WTC11 (cell line): Measurements from ENCODE around the gene GSTK1. TPM values are rescaled to one million over a fixed set of nuclear protein-coding genes. Genes with fewer than 3 reads are reported as not detected.

Experiments used
- ATAC-seq: fragments of 200-7000 bp; cut with Tn5 transposase; 2 replicates; pipeline ENCODE4 v1.10.0; 2021; ENCODE audit warnings: mild to moderate bottlenecking, moderate library complexity
- CTCF ChIA-PET: fragments of 300-600 bp; sonication (Branson Sonifier 250); formaldehyde crosslinking; loops from one replicate; lab custom pipeline; 2021; ENCODE audit warnings: antibody characterized with exemption; lab: Charles Lee
- POLR2A ChIA-PET: fragments of 350-600 bp; sonication (Branson Sonifier 250); formaldehyde crosslinking; loops from one replicate; lab custom pipeline; 2021; ENCODE audit warnings: antibody characterized with exemption; lab: Charles Lee
- DNase-seq: peaks from one replicate; pipeline ENCODE4 v3.0.0; 2021; ENCODE audit warnings: low spot score
- H3K27ac Mint-ChIP-seq: 2 replicates; pipeline ENCODE4 v1.8.0; 2021; ENCODE audit warnings: mixed read lengths
- H3K27me3 Mint-ChIP-seq: 2 replicates; pipeline ENCODE4 v1.8.0; 2021; ENCODE audit warnings: low read depth, mild to moderate bottlenecking, moderate library complexity, mixed read lengths
- H3K36me3 Mint-ChIP-seq: 2 replicates; pipeline ENCODE4 v1.8.0; 2021; ENCODE audit warnings: mixed read lengths
- H3K4me1 Mint-ChIP-seq: 2 replicates; pipeline ENCODE4 v1.8.0; 2022; ENCODE audit warnings: mixed read lengths
- H3K4me3 Mint-ChIP-seq: 2 replicates; pipeline ENCODE4 v1.8.0; 2021; ENCODE audit warnings: mild to moderate bottlenecking, moderate library complexity, mixed read lengths
- H3K9me3 Mint-ChIP-seq: 2 replicates; pipeline ENCODE4 v1.8.0; 2021; ENCODE audit warnings: mixed read lengths
- ATF6 ChIP-seq: sonication (generic); formaldehyde crosslinking; IDR thresholded peaks from 2 replicates; pipeline ENCODE4 v1.8.1; 2023; ENCODE audit warnings: mild to moderate bottlenecking, missing genetic modification reagents
- CREM ChIP-seq: sonication (generic); formaldehyde crosslinking; IDR thresholded peaks from 2 replicates; pipeline ENCODE4 v1.8.1; 2022; ENCODE audit warnings: mild to moderate bottlenecking, missing genetic modification reagents, moderate library complexity
- ELF4 ChIP-seq: sonication (generic); formaldehyde crosslinking; IDR thresholded peaks from 2 replicates; pipeline ENCODE4 v1.8.1; 2022; ENCODE audit warnings: low read depth, mild to moderate bottlenecking, moderate library complexity, missing genetic modification reagents
- FOXP1 ChIP-seq: sonication (generic); formaldehyde crosslinking; IDR thresholded peaks from 2 replicates; pipeline ENCODE4 v1.8.0; 2022; ENCODE audit warnings: missing genetic modification reagents, mild to moderate bottlenecking, moderate library complexity, borderline replicate concordance
- KAT7 ChIP-seq: sonication (generic); formaldehyde crosslinking; IDR thresholded peaks from 2 replicates; pipeline ENCODE4 v1.8.1; 2023; ENCODE audit warnings: missing genetic modification reagents, mild to moderate bottlenecking, borderline replicate concordance
- MYBL2 ChIP-seq: sonication (generic); formaldehyde crosslinking; IDR thresholded peaks from 2 replicates; pipeline ENCODE4 v1.8.1; 2023; ENCODE audit warnings: mild to moderate bottlenecking, moderate library complexity, missing genetic modification reagents
- PRRX2 ChIP-seq: fragments of 250-450 bp; sonication (Bioruptor Pico); IDR thresholded peaks from 2 replicates; pipeline ENCODE4 v1.8.0; 2021; ENCODE audit warnings: mild to moderate bottlenecking
- SMAD3 ChIP-seq: sonication (generic); formaldehyde crosslinking; IDR thresholded peaks from 2 replicates; pipeline ENCODE4 v1.8.0; 2022; ENCODE audit warnings: missing genetic modification reagents, mild to moderate bottlenecking, borderline replicate concordance
- SOX15 ChIP-seq: fragments of 250-450 bp; sonication (Bioruptor Pico); IDR thresholded peaks from 2 replicates; pipeline ENCODE4 v1.9.0; 2021; ENCODE audit warnings: mild to moderate bottlenecking
- USF1 ChIP-seq: sonication (generic); formaldehyde crosslinking; IDR thresholded peaks from 2 replicates; pipeline ENCODE4 v1.8.0; 2022; ENCODE audit warnings: mild to moderate bottlenecking, missing genetic modification reagents
- ZMAT4 ChIP-seq: fragments of 250-450 bp; sonication (Bioruptor Pico); IDR thresholded peaks from 2 replicates; pipeline ENCODE4 v1.9.0; 2021; ENCODE audit warnings: mild to moderate bottlenecking
- ZNF121 ChIP-seq: sonication (generic); formaldehyde crosslinking; IDR thresholded peaks from 2 replicates; pipeline ENCODE4 v1.8.0; 2023; ENCODE audit warnings: missing genetic modification reagents
- ZNF396 ChIP-seq: fragments of 250-450 bp; sonication (Bioruptor Pico); IDR thresholded peaks from 2 replicates; pipeline ENCODE4 v1.8.0; 2021; ENCODE audit warnings: mild to moderate bottlenecking, moderate library complexity, borderline replicate concordance
- ZSCAN18 ChIP-seq: fragments of 250-450 bp; sonication (Bioruptor Pico); IDR thresholded peaks from 2 replicates; pipeline ENCODE4 v2.1.2; 2022; ENCODE audit warnings: mild to moderate bottlenecking, moderate library complexity
- total RNA-seq: library from RNA; stranded (reverse); gene quantifications from 3 replicates; pipeline ENCODE4 v1.2.3, GENCODE V29; 2021
- TF ChIP-seq, protein P1 (sequence below): sonication (generic); formaldehyde crosslinking; IDR thresholded peaks from 2 replicates; pipeline ENCODE4 v1.8.0; 2022; ENCODE audit warnings: mild to moderate bottlenecking, missing genetic modification reagents
- TF ChIP-seq, protein P2 (sequence below): sonication (generic); formaldehyde crosslinking; IDR thresholded peaks from 2 replicates; pipeline ENCODE4 v1.8.1; 2023; ENCODE audit warnings: mild to moderate bottlenecking, missing genetic modification reagents, moderate library complexity

GSTK1 gene
- total RNA-seq, 1 experiment from 2014 or later, result 30.1 TPM

DNA sequence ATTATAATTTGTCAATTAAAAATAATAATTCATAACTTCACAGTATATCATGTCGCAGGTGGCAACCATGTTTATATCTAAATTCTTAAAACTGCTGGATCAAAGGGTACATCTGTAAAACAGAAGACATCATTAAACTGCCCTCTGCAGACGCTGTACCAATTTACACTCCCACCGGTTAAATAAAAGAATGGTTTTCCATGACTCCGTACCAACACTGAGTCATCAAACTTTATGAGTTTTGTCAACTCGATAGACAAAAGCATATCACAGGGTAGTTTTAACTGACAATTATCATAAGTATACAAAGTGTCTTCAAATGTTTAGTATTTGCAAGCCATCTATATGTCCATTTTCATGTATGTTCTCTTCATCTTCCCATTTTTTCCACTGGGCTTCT is 5.7 kb upstream of the GSTK1 start:
- H3K27me3 Mint-ChIP-seq, result no peaks in the 10 kb centered on the region; the same call in 1 of the 2 replicates
- H3K36me3 Mint-ChIP-seq, result no peaks in the 10 kb centered on the region
- ATAC-seq (no peak), DNase-seq (no peak)
- H3K27ac Mint-ChIP-seq, result no peak overlapping the region
- no peak overlapping the region for H3K4me3 Mint-ChIP-seq
- POLR2A ChIA-PET, result no interaction called here
- no peak for TF ChIP-seq USF1 (CRISPR knock-in tag)
- TF ChIP-seq ATF6 (CRISPR knock-in tag), result no peak
- no peak for TF ChIP-seq CREM (CRISPR knock-in tag)
- TF ChIP-seq MYBL2 (CRISPR knock-in tag), result no peak
- TF ChIP-seq, protein P1, sequence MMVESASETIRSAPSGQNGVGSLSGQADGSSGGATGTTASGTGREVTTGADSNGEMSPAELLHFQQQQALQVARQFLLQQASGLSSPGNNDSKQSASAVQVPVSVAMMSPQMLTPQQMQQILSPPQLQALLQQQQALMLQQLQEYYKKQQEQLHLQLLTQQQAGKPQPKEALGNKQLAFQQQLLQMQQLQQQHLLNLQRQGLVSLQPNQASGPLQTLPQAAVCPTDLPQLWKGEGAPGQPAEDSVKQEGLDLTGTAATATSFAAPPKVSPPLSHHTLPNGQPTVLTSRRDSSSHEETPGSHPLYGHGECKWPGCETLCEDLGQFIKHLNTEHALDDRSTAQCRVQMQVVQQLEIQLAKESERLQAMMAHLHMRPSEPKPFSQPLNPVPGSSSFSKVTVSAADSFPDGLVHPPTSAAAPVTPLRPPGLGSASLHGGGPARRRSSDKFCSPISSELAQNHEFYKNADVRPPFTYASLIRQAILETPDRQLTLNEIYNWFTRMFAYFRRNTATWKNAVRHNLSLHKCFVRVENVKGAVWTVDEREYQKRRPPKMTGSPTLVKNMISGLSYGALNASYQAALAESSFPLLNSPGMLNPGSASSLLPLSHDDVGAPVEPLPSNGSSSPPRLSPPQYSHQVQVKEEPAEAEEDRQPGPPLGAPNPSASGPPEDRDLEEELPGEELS (CRISPR knock-in tag), result no peak
- peaks cover 13% of the 10 kb centered on the region for H3K9me3 Mint-ChIP-seq
- CTCF ChIA-PET, result interaction anchor here (2.0 kb wide), 1 partner anchor 17 kb away, joined by 6 read pairs; no protein-coding TSS in a partner anchor
- no peaks in the 10 kb centered on the region for H3K4me1 Mint-ChIP-seq

DNA sequence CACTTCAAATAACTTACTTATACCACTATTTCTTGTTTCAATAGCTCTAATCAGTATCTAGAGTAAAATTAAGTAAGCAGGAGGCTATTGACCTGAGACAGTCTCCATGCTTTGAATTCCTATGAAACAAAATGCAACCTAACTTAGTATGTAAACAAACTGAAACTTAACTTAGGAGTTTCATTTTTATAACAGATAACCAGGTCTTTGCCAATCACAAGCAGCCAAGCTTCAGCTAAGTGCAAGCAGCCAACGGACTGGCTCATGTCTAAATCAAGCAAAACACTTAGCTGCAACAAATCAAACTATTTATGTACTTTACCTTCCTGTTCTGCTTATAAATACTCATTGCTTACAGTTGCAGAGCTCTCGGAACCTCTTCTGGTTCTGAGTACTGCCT is 4.4 kb upstream of the GSTK1 start:
- H3K4me3 Mint-ChIP-seq, result no peak overlapping the region
- CTCF ChIA-PET, result interaction anchor here (1.0 to 2.0 kb wide), 2 partner anchors 18 to 43 kb away, joined by 3 to 6 read pairs; no protein-coding TSS in a partner anchor
- no peak for TF ChIP-seq SMAD3
- TF ChIP-seq ELF4 (CRISPR knock-in tag), result no peak
- no peak for TF ChIP-seq ZNF121 (CRISPR knock-in tag)
- TF ChIP-seq ZMAT4 (CRISPR knock-in tag), result no peak
- no peak for TF ChIP-seq SOX15
- TF ChIP-seq CREM (CRISPR knock-in tag), result no peak
- no peak for TF ChIP-seq PRRX2 (CRISPR knock-in tag)
- no peak for TF ChIP-seq ATF6 (CRISPR knock-in tag)
- TF ChIP-seq ZSCAN18 (CRISPR knock-in tag), result no peak
- no peak for TF ChIP-seq KAT7
- TF ChIP-seq ZNF396 (CRISPR knock-in tag), result no peak
- TF ChIP-seq, protein P2, sequence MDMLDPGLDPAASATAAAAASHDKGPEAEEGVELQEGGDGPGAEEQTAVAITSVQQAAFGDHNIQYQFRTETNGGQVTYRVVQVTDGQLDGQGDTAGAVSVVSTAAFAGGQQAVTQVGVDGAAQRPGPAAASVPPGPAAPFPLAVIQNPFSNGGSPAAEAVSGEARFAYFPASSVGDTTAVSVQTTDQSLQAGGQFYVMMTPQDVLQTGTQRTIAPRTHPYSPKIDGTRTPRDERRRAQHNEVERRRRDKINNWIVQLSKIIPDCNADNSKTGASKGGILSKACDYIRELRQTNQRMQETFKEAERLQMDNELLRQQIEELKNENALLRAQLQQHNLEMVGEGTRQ (CRISPR knock-in tag), result no peak
- TF ChIP-seq FOXP1 (CRISPR knock-in tag), result no peak
- TF ChIP-seq, all 79 proteins: peak for 0
- peaks cover 10% of the 10 kb centered on the region for H3K9me3 Mint-ChIP-seq
- no peaks in the 10 kb centered on the region for H3K36me3 Mint-ChIP-seq
- POLR2A ChIA-PET, result no interaction called here
- no peak overlapping the region for H3K27ac Mint-ChIP-seq
- peaks cover 6% of the 10 kb centered on the region for H3K27me3 Mint-ChIP-seq
- peaks cover 4% of the 10 kb centered on the region; the same call in 1 of the 2 replicates for H3K4me1 Mint-ChIP-seq
- no peak for ATAC-seq
- DNase-seq, result no peak
